ENCODE data around the gene GMPS. TPM values are rescaled to one million over a fixed set of nuclear protein-coding genes. Genes with fewer than 3 reads are reported as not detected.
A peak's percentile ranks its signal among the peaks of the same experiment; 100 is the strongest.

GMPS gene
- total and polyA plus RNA-seq, 9 of the 15 experiments (the other 6 are each of a cell fraction or from before 2014, with no cell fraction given): 73.7 to 282 (median 156) TPM

- no peak for TF ChIP-seq GMEB1 (CRISPR knock-in tag; IDR thresholded peaks at IDR 0.05)
- no peak for TF ChIP-seq ZFP91 (CRISPR knock-in tag; IDR thresholded peaks at IDR 0.05)
- TF ChIP-seq KLF6 (CRISPR knock-in tag; IDR thresholded peaks at IDR 0.05; ENCODE audit: borderline replicate concordance): no peak
- TF ChIP-seq ZBTB9 (CRISPR knock-in tag; IDR thresholded peaks at IDR 0.05): no peak
- TF ChIP-seq ATF7 (IDR thresholded peaks at IDR 0.05): peak; percentile 64
- TF ChIP-seq CBFA2T2 (conservative IDR thresholded peaks at IDR 0.05): peak; percentile 90
- TF ChIP-seq ARID4B (CRISPR knock-in tag; IDR thresholded peaks at IDR 0.05): no peak
- TF ChIP-seq ZNF253 (CRISPR knock-in tag; conservative IDR thresholded peaks at IDR 0.05): no peak
- peak; percentile 62; the same call in 1 of the 2 replicates for TF ChIP-seq ADNP (tag; IDR thresholded peaks at IDR 0.05)
- TF ChIP-seq HOXB6 (CRISPR knock-in tag; IDR thresholded peaks at IDR 0.05; ENCODE audit: borderline replicate concordance): no peak
- peak; percentile 66 for TF ChIP-seq PKNOX1 (IDR thresholded peaks at IDR 0.05)
- TF ChIP-seq THAP12 (CRISPR knock-in tag; IDR thresholded peaks at IDR 0.05): no peak
- TF ChIP-seq TBP (optimal IDR thresholded peaks at IDR 0.05; ENCODE audit: low read depth, low read length): peak; percentile 35
- TF ChIP-seq SRF (CRISPR knock-in tag; IDR thresholded peaks at IDR 0.05): no peak
- no peak for TF ChIP-seq RBM34 (IDR thresholded peaks at IDR 0.05; ENCODE audit: borderline replicate concordance, insufficient read depth, low read length)
These were observed 20.3 kb downstream of the GMPS start (continued) for GRCh38 chr3:155890671-155891190.

Measured in K562 (cell line).